Parathyroid adenoma (tissue), 2 donors: Measurements from ENCODE around the gene PPP1R3G.

Experiments
- H2AFZ ChIP-seq: fragments of 300-600 bp; sonication (generic); one replicate; pipeline ENCODE4 v1.7.0; 2017; ENCODE audit warnings: antibody characterized with exemption, mild to moderate bottlenecking
- H3K27ac ChIP-seq: fragments of 300-600 bp; sonication (generic); one replicate; pipeline ENCODE4 v1.7.0; 2017
- H3K27me3 ChIP-seq: fragments of 300-600 bp; sonication (generic); one replicate; pipeline ENCODE4 v1.7.0; 2017; ENCODE audit warnings: low read length; ENCODE audit not compliant: control insufficient read depth, insufficient read depth
- H3K36me3 ChIP-seq: fragments of 300-600 bp; sonication (generic); one replicate; pipeline ENCODE4 v1.7.0; 2017; ENCODE audit warnings: low read length; ENCODE audit not compliant: control insufficient read depth, insufficient read depth
- H3K4me1 ChIP-seq: fragments of 300-600 bp; sonication (generic); one replicate; pipeline ENCODE4 v1.7.0; 2017; ENCODE audit warnings: control low read depth
- H3K4me2 ChIP-seq: fragments of 300-600 bp; sonication (generic); one replicate; pipeline ENCODE4 v1.7.0; 2017; ENCODE audit warnings: low read length
- H3K4me3 ChIP-seq: fragments of 300-600 bp; sonication (generic); one replicate; pipeline ENCODE4 v1.7.0; 2017; ENCODE audit warnings: low read depth, low read length
- H3K79me2 ChIP-seq: fragments of 300-600 bp; sonication (generic); one replicate; pipeline ENCODE4 v1.7.0; 2017; ENCODE audit warnings: control low read depth
- H3K9ac ChIP-seq: fragments of 300-600 bp; sonication (generic); one replicate; pipeline ENCODE4 v1.7.0; 2017; ENCODE audit warnings: mild to moderate bottlenecking
- H3K9me3 ChIP-seq: fragments of 300-600 bp; sonication (generic); one replicate; pipeline ENCODE4 v1.7.0; 2017; ENCODE audit warnings: low read length; ENCODE audit not compliant: control insufficient read depth
- TF ChIP-seq, protein P1 (sequence below): fragments of 300-600 bp; sonication (generic); IDR thresholded peaks from one replicate; pipeline ENCODE4 v1.7.0; 2017; ENCODE audit warnings: antibody characterized with exemption, mild to moderate bottlenecking
- donor health status: primary hyperparathyroidism.

Gene PPP1R3G

DNA sequence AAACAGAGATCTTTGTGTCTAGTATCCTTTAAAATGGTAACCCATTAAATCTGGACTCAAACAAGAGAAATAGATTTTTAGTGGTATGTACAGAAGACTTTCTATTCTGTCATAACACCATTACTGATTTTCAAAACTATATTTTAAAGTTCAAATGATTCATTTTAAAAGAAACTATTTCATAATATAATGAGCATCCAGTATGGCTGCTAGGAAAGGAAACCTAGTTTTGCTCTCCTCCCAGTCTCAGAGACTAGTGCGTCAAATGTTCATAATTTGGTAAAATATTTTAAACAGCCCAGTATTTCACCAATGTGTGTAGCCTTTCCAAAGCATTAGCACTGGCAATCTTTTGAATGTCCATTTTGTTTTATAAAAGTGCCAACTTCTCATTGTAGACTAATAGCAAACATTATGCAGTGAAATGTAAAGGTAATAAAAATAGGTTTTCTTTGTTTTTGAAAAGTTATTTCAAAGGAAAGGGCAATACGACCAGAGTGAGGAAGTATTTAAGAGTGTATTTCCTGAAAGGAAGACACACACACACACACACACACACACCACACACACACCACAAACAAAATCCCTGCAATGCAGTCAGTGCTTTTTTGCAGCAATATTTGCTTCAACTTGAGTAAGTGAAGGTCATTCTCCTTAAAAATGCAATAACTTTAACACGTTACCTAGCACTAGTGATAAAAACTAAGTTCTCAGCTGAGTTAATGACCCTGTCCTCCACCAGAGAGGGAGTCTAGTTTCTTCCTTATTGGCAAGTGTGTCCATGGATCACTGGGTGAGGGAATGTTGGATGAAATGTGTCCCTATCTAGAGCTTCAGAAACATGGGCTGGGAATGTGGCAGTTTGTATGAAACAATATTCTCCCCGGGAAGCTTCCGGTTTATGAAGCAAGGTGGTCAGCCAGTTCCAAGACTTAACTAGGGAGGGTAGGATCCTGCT is 4.6 kb downstream of the PPP1R3G start:
- H3K9me3 ChIP-seq: no peaks in the 10 kb centered on the region
- no peak overlapping the region for H2AFZ ChIP-seq
- TF ChIP-seq, protein P1, sequence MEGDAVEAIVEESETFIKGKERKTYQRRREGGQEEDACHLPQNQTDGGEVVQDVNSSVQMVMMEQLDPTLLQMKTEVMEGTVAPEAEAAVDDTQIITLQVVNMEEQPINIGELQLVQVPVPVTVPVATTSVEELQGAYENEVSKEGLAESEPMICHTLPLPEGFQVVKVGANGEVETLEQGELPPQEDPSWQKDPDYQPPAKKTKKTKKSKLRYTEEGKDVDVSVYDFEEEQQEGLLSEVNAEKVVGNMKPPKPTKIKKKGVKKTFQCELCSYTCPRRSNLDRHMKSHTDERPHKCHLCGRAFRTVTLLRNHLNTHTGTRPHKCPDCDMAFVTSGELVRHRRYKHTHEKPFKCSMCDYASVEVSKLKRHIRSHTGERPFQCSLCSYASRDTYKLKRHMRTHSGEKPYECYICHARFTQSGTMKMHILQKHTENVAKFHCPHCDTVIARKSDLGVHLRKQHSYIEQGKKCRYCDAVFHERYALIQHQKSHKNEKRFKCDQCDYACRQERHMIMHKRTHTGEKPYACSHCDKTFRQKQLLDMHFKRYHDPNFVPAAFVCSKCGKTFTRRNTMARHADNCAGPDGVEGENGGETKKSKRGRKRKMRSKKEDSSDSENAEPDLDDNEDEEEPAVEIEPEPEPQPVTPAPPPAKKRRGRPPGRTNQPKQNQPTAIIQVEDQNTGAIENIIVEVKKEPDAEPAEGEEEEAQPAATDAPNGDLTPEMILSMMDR: no peak
- no peak overlapping the region for H3K9ac ChIP-seq
- H3K36me3 ChIP-seq: no peaks in the 10 kb centered on the region
- H3K27ac ChIP-seq: no peak overlapping the region
- no peak overlapping the region for H3K4me3 ChIP-seq
- no peak overlapping the region for H3K4me2 ChIP-seq
- H3K4me1 ChIP-seq: no peaks in the 10 kb centered on the region
- no peaks in the 10 kb centered on the region for H3K27me3 ChIP-seq
- no peaks in the 10 kb centered on the region for H3K79me2 ChIP-seq

DNA sequence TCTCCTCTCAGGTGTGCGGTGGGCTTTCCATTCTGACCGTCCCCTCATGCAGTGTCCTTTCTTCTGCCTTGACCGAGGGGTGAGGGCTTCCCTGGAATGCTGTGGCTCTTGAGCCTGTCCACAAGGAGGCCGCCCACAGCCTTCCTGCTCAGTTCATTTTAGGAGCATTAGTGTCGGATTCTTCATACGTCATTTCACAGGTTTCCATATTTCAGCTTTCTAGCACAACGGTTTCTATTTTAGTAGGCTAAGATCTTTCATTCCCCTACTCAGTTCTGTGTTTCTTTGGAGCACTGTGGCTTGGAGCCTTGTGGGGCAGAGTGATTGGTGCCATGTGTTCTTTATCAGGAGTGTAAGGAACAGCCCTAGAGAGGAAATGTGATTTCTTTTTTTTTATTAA is 5.5 kb downstream of the PPP1R3G start:
- no peaks in the 10 kb centered on the region for H3K9me3 ChIP-seq
- H3K4me1 ChIP-seq: no peaks in the 10 kb centered on the region

GRCh38 chr6:5091210-5092069 is 6.3 kb downstream of the PPP1R3G start:
- Histone ChIP-seq H3K36me3 (no peaks in the 10 kb centered on the region), H3K27me3 (no peaks in the 10 kb centered on the region), H3K4me3 (no peak overlapping the region), H3K79me2 (no peaks in the 10 kb centered on the region), H3K4me1 (no peaks in the 10 kb centered on the region), H2AFZ (no peak overlapping the region), H3K9me3 (no peaks in the 10 kb centered on the region), H3K9ac (no peak overlapping the region), H3K27ac (no peak overlapping the region), H3K4me2 (no peak overlapping the region)
- TF ChIP-seq, protein P1: no peak

More for the DNA sequence above, 5.5 kb downstream of the PPP1R3G start:
- Histone ChIP-seq H3K4me3 (no peak overlapping the region), H3K27ac (no peak overlapping the region), H3K9ac (no peak overlapping the region), H3K4me2 (no peak overlapping the region), H3K27me3 (no peaks in the 10 kb centered on the region), H3K36me3 (no peaks in the 10 kb centered on the region), H2AFZ (no peak overlapping the region), H3K79me2 (no peaks in the 10 kb centered on the region)
- TF ChIP-seq, protein P1: no peak

DNA sequence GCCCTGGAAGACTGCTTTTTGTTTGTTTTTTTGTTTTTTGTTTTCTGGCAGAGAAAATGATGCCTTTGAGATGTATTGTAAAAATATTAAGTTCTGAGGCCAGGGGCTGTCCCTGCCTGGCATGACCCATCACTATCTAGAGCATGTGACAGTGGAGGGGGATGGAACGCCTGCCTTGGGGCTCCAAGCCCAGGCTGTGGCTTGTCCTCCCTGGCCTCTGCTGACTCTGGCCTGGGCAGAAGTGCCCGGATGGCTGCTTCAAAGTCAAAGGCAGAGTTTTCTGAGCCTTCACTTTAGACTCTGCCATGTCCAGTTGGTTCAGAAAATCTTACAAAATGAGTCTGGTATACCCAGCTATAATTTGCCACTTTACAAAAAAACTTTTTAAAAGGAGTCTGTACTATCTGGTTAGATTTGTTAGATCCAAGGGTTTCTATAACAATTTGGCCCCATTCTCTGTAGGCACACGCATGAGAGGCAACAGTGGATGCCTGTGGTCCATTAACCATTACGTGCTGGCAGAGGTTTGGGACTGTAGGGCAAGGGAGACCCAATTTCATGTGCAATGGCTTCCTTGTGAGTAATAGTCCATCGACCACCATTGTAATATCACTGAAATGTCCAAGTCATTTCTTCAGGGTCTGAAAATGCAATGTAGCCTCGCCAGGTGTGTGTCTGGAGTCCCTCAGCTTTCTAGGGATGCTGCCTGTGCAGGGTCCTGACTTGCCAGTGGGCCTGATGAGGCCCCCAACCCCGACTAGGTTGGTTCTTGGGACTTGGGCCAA is 8.3 kb downstream of the PPP1R3G start:
- no peak overlapping the region for H3K9ac ChIP-seq
- TF ChIP-seq, protein P1: no peak
- H2AFZ ChIP-seq: no peak overlapping the region
- H3K27ac ChIP-seq: no peak overlapping the region
- no peak overlapping the region for H3K4me3 ChIP-seq
- no peak overlapping the region for H3K4me2 ChIP-seq
- no peaks in the 10 kb centered on the region for H3K36me3 ChIP-seq
- H3K4me1 ChIP-seq: no peaks in the 10 kb centered on the region
- no peaks in the 10 kb centered on the region for H3K79me2 ChIP-seq
- no peaks in the 10 kb centered on the region for H3K9me3 ChIP-seq
- H3K27me3 ChIP-seq: no peaks in the 10 kb centered on the region
